ENCODE measurements around the gene ZC3HAV1. TPM values are rescaled to one million over a fixed set of nuclear protein-coding genes. Genes with fewer than 3 reads are reported as not detected.
"Not testable (repeated sequence)": the region's sequence is repeated elsewhere in the genome, so short reads cannot be mapped to it uniquely, and the experiment has no call there.

ZC3HAV1 gene
- total RNA-seq, 1 donor from 2014 or later, result 42.7 TPM

DNA sequence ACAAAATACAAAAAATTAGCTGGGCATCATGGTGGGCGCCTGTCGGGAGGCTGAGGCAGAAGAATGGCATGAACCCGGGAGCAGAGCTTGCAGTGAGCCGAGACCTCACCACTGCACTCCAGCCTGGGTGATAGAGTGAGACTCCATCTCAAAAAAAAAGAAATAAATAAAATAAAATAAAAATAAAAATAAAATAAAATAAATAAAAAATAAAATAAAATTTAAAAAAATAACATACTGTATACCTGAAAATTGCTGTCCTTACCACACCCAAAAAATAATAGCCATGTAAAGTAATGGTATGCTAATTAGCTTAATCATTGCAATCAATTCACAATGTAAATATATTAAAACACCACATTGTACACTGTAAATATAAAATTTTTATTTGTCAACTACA is 77.0 kb downstream of the ZC3HAV1 start:
- peaks cover under 1% of the 10 kb centered on the region for H3K27me3 Mint-ChIP-seq (ENCODE audit: unreplicated experiment)
- no peaks in the 10 kb centered on the region for H3K9me3 Mint-ChIP-seq (ENCODE audit: unreplicated experiment)

DNA sequence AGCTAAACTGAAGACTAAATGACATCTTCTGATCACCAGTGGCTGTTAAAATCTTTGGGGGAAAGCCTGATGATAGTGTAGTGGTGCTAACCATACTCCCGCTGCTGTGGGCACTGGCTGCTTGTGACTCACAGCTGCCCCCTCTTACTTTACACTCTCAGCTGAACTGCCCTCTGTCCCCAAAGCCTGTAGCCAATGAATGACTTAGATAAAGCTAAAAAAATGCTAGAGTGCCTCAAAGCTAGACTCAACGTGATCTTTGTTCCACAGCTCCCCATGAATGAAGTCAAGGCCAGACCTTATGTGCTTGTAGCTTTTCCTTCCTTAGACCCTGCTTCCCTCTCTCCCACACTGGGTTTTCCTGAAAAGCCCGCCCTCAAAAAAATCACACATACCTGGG is 80.2 kb downstream of the ZC3HAV1 start:
- Mint-ChIP-seq H3K27me3 (ENCODE audit: unreplicated experiment) (no peaks in the 10 kb centered on the region), H3K4me3 (ENCODE audit: unreplicated experiment) (no peak overlapping the region), H3K36me3 (ENCODE audit: unreplicated experiment) (no peaks in the 10 kb centered on the region), H3K9me3 (ENCODE audit: unreplicated experiment) (no peaks in the 10 kb centered on the region), H3K27ac (ENCODE audit: unreplicated experiment) (no peak overlapping the region), H3K4me1 (ENCODE audit: unreplicated experiment) (peaks cover 5% of the 10 kb centered on the region)
- TF ChIP-seq, protein P1, sequence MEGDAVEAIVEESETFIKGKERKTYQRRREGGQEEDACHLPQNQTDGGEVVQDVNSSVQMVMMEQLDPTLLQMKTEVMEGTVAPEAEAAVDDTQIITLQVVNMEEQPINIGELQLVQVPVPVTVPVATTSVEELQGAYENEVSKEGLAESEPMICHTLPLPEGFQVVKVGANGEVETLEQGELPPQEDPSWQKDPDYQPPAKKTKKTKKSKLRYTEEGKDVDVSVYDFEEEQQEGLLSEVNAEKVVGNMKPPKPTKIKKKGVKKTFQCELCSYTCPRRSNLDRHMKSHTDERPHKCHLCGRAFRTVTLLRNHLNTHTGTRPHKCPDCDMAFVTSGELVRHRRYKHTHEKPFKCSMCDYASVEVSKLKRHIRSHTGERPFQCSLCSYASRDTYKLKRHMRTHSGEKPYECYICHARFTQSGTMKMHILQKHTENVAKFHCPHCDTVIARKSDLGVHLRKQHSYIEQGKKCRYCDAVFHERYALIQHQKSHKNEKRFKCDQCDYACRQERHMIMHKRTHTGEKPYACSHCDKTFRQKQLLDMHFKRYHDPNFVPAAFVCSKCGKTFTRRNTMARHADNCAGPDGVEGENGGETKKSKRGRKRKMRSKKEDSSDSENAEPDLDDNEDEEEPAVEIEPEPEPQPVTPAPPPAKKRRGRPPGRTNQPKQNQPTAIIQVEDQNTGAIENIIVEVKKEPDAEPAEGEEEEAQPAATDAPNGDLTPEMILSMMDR (IDR thresholded peaks at IDR 0.05), result no peak
- DNase-seq (ENCODE audit: extremely low spot score, unreplicated experiment), result no peak

More for the DNA sequence above, 77.0 kb downstream of the ZC3HAV1 start:
- Mint-ChIP-seq H3K27ac (ENCODE audit: unreplicated experiment) (no peak overlapping the region), H3K36me3 (ENCODE audit: unreplicated experiment) (no peaks in the 10 kb centered on the region), H3K4me3 (ENCODE audit: unreplicated experiment) (no peak overlapping the region), H3K4me1 (ENCODE audit: unreplicated experiment) (no peaks in the 10 kb centered on the region)
- TF ChIP-seq, protein P1 (IDR thresholded peaks at IDR 0.05), result no peak
- DNase-seq (ENCODE audit: extremely low spot score, unreplicated experiment), result no peak

DNA sequence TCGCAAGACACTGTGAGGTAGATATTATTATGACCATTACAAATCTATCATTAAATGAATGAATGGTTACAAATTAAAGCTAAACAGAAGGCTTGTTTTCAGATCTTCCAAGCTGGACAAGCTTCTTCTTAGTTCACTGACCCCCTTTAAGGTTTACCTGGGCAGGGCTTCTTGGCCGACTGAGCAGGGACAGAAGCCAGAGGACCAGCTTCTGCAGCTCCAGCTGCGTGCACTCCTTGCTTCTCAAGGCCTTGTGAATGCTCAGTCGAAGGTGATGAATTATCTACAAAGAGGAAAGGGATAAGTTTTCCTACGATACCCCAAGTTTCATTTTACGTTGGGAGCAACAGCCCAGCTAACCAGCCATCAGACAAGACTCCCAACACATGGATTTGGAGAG is 83.0 kb downstream of the ZC3HAV1 start:
- DNase-seq (ENCODE audit: extremely low spot score, unreplicated experiment), result no peak

DNA sequence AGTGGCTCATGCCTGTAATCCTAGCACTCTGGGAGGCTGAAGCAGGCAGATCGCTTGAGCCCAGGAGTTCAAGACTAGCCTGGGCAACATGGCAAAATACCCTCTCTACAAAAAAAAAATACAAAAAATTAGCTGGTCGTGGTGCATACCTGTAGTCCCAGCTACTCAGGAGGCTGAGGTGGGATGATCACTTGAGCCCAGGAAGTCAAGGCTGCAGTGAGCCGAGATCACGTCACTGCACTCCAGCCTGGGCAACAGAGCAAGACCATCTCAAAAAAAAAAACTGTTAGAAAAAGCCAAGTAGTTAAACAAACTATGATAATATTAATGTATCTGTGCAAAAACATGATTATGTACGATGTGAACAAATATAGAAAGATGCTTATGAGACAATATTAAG is 83.7 kb downstream of the ZC3HAV1 start:
- H3K27ac Mint-ChIP-seq (ENCODE audit: unreplicated experiment); DNase-seq (ENCODE audit: extremely low spot score, unreplicated experiment); H3K36me3 Mint-ChIP-seq (ENCODE audit: unreplicated experiment); H3K4me3 Mint-ChIP-seq (ENCODE audit: unreplicated experiment); H3K27me3 Mint-ChIP-seq (ENCODE audit: unreplicated experiment); H3K9me3 Mint-ChIP-seq (ENCODE audit: unreplicated experiment): not testable (repeated sequence)
- peaks cover 35% of the 10 kb centered on the region for H3K4me1 Mint-ChIP-seq (ENCODE audit: unreplicated experiment)

More for the DNA sequence above, 83.0 kb downstream of the ZC3HAV1 start:
- H3K36me3 Mint-ChIP-seq (ENCODE audit: unreplicated experiment), result no peaks in the 10 kb centered on the region
- H3K27me3 Mint-ChIP-seq (ENCODE audit: unreplicated experiment), result no peaks in the 10 kb centered on the region
- H3K27ac Mint-ChIP-seq (ENCODE audit: unreplicated experiment), result no peak overlapping the region
- no peaks in the 10 kb centered on the region for H3K9me3 Mint-ChIP-seq (ENCODE audit: unreplicated experiment)
- peaks cover 30% of the 10 kb centered on the region for H3K4me1 Mint-ChIP-seq (ENCODE audit: unreplicated experiment)
- TF ChIP-seq, protein P1 (IDR thresholded peaks at IDR 0.05), result no peak
- no peak overlapping the region for H3K4me3 Mint-ChIP-seq (ENCODE audit: unreplicated experiment)

DNA sequence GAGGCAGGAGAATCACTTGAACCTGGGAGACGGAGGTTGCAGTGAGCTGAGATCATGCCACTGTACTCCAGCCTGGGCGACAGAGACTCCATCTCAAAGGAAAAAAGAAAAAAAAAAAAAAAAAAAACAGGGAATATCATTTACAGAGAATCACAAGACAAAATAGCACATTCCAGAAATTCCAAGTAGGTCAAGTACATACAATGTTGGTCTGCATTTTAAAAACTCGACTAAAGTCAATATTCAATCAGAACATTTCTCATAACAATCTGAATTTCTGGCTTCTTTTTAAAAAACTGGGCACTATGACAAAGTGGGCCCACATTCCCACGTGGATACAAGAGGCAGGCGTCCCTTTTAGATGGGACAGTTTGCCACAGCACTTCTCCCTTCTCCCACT is 86.4 kb downstream of the ZC3HAV1 start:
- Mint-ChIP-seq H3K27me3 (ENCODE audit: unreplicated experiment) (no peaks in the 10 kb centered on the region), H3K4me1 (ENCODE audit: unreplicated experiment) (peaks cover 37% of the 10 kb centered on the region), H3K27ac (ENCODE audit: unreplicated experiment) (peak overlapping the region; percentile 76), H3K36me3 (ENCODE audit: unreplicated experiment) (no peaks in the 10 kb centered on the region), H3K9me3 (ENCODE audit: unreplicated experiment) (no peaks in the 10 kb centered on the region), H3K4me3 (ENCODE audit: unreplicated experiment) (no peak overlapping the region)
- no peak for DNase-seq (ENCODE audit: extremely low spot score, unreplicated experiment)
- TF ChIP-seq, protein P1 (IDR thresholded peaks at IDR 0.05), result no peak

DNA sequence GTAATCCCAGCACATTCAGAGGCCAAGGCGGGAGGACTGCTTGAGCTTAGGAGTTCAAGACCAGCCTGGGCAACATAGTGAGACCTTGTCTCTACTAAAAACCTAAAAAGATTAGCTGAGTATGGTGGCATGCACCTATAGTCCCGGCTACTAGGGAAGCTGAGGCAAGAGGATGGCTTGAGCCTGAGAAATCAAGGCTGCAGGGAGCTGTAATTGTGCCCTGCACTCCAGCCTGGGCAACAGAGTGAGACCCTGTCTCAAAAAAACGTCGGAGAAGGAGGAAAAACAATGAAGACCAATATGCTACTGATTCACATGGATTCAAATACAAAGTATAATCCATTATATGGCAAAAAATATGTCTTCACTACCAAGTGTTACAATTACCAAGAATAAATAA is 87.2 kb downstream of the ZC3HAV1 start:
- Mint-ChIP-seq H3K9me3 (ENCODE audit: unreplicated experiment) (no peaks in the 10 kb centered on the region), H3K27ac (ENCODE audit: unreplicated experiment) (peak overlapping the region; percentile 76), H3K27me3 (ENCODE audit: unreplicated experiment) (no peaks in the 10 kb centered on the region), H3K4me3 (ENCODE audit: unreplicated experiment) (no peak overlapping the region), H3K4me1 (ENCODE audit: unreplicated experiment) (peaks cover 41% of the 10 kb centered on the region), H3K36me3 (ENCODE audit: unreplicated experiment) (no peaks in the 10 kb centered on the region)
- TF ChIP-seq, protein P1 (IDR thresholded peaks at IDR 0.05), result no peak
- no peak for DNase-seq (ENCODE audit: extremely low spot score, unreplicated experiment)

Measured in osteocyte (in vitro differentiated cells).